HFFc6 (cell line): Measurements from ENCODE around the gene KIF13A. TPM values are rescaled to one million over a fixed set of nuclear protein-coding genes. Genes with fewer than 3 reads are reported as not detected.
"Not testable (repeated sequence)": the region's sequence is repeated elsewhere in the genome, so short reads cannot be mapped to it uniquely, and the experiment has no call there.

Experiments
- DNase-seq: peaks from one replicate; pipeline ENCODE4 v3.0.0-alpha.2; 2018
- H3K27ac Mint-ChIP-seq: 2 replicates; pipeline ENCODE4 v1.8.0; 2020; ENCODE audit warnings: mild to moderate bottlenecking, mixed read lengths
- H3K27me3 Mint-ChIP-seq: 2 replicates; pipeline ENCODE4 v1.8.0; 2021; ENCODE audit warnings: mild to moderate bottlenecking, moderate library complexity, mixed read lengths; ENCODE audit not compliant: insufficient read depth
- H3K36me3 Mint-ChIP-seq: 2 replicates; pipeline ENCODE4 v1.8.0; 2021; ENCODE audit warnings: low read depth, mixed read lengths
- H3K4me1 Mint-ChIP-seq: 2 replicates; pipeline ENCODE4 v1.8.0; 2020; ENCODE audit warnings: low read depth, mixed read lengths
- H3K4me3 Mint-ChIP-seq: 2 replicates; pipeline ENCODE4 v1.8.0; 2020; ENCODE audit warnings: mild to moderate bottlenecking, moderate library complexity, mixed read lengths
- H3K9me3 Mint-ChIP-seq: 2 replicates; pipeline ENCODE4 v1.8.0; 2020; ENCODE audit warnings: mild to moderate bottlenecking, mixed read lengths
- CTCF ChIP-seq: fragments of 200-600 bp; sonication (generic); IDR thresholded peaks from 2 replicates; pipeline ENCODE4 v1.5.0; 2021; ENCODE audit warnings: antibody characterized with exemption, mild to moderate bottlenecking
- total RNA-seq, 6 experiments: library from RNA; stranded (reverse); fragmentation: NEBNext Ultra II Directional; extraction: Animal tissue kit (Norgen Biotek cat#: 25700); gene quantifications; 2 replicates in 1 of 6; 3 replicates in 5 of 6; pipeline ENCODE4 v1.2.3, GENCODE V29; 2021

Gene KIF13A
- total RNA-seq, 6 experiments from 2014 or later: 63.7 to 72.8 (median 66.4) TPM

DNA sequence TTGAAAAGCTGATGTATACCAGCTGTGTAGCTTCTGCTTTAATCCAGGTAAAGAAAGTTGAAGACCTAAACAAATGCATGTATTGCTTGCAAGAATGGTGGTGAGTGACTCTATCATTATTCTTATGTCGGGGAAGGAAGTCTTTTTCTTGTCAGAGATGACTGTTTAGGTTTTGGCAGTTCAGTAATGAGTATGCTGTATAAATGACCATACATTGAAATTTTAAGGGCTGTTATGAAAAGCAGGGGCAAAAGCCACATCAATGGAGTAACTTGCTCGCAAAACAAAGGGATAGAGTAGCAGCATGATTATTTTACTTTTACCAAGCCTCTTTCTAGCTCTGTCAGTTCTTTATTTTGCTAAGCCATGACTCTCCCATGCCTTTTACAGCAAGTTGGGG lies 224.8 kb downstream of the KIF13A start:
- no peak overlapping the region for H3K4me3 Mint-ChIP-seq
- H3K9me3 Mint-ChIP-seq: no peaks in the 10 kb centered on the region
- H3K4me1 Mint-ChIP-seq: no peaks in the 10 kb centered on the region
- no peak overlapping the region for H3K27ac Mint-ChIP-seq
- peaks cover 2% of the 10 kb centered on the region; the same call in 1 of the 2 replicates for H3K27me3 Mint-ChIP-seq
- peaks cover 16% of the 10 kb centered on the region for H3K36me3 Mint-ChIP-seq
- DNase-seq: no peak
- no peak for TF ChIP-seq CTCF

GRCh38 chr6:17758119-17758518 lies 229.3 kb downstream of the KIF13A start:
- Mint-ChIP-seq H3K27me3 (peaks cover 5% of the 10 kb centered on the region; the same call in 1 of the 2 replicates), H3K4me1 (no peaks in the 10 kb centered on the region), H3K36me3 (peaks cover 7% of the 10 kb centered on the region), H3K27ac (no peak overlapping the region), H3K4me3 (no peak overlapping the region; the same call in 1 of the 2 replicates), H3K9me3 (no peaks in the 10 kb centered on the region)
- no peak for TF ChIP-seq CTCF
- no peak for DNase-seq

- Mint-ChIP-seq H3K9me3 (no peaks in the 10 kb centered on the region), H3K27ac (no peak overlapping the region), H3K27me3 (peaks cover 5% of the 10 kb centered on the region; the same call in 1 of the 2 replicates), H3K4me3 (no peak overlapping the region), H3K36me3 (no peaks in the 10 kb centered on the region), H3K4me1 (no peaks in the 10 kb centered on the region)
- no peak for TF ChIP-seq CTCF
- no peak for DNase-seq
Measured at GRCh38 chr6:17754254-17754653, 233.2 kb downstream of the KIF13A start.

DNA sequence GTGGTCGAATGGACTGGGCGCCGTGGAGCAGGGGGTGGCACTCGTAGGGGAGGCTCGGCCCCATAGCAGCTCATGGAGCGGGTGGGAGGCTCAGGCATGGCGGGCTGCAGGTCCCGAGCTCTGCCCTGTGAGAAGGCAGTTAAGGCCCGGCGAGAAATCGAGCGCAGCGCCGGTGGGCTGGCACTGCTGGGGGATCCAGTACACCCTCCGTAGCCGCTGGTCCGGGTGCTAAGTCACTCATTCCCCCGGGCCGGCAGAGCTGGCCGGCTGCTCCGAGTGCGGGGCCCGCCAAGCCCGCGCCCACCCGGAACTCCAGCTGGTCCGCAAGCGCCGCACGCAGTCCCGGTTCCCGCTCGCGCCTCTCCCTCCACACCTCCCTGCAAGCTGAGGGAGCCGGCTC lies 242.1 kb downstream of the KIF13A start:
- H3K27me3 Mint-ChIP-seq, H3K27ac Mint-ChIP-seq, H3K36me3 Mint-ChIP-seq, H3K9me3 Mint-ChIP-seq, DNase-seq, H3K4me1 Mint-ChIP-seq, H3K4me3 Mint-ChIP-seq: not testable (repeated sequence)

GRCh38 chr6:17744757-17745308 lies 242.6 kb downstream of the KIF13A start:
- not testable (repeated sequence) for DNase-seq, H3K9me3 Mint-ChIP-seq, H3K27ac Mint-ChIP-seq

DNA sequence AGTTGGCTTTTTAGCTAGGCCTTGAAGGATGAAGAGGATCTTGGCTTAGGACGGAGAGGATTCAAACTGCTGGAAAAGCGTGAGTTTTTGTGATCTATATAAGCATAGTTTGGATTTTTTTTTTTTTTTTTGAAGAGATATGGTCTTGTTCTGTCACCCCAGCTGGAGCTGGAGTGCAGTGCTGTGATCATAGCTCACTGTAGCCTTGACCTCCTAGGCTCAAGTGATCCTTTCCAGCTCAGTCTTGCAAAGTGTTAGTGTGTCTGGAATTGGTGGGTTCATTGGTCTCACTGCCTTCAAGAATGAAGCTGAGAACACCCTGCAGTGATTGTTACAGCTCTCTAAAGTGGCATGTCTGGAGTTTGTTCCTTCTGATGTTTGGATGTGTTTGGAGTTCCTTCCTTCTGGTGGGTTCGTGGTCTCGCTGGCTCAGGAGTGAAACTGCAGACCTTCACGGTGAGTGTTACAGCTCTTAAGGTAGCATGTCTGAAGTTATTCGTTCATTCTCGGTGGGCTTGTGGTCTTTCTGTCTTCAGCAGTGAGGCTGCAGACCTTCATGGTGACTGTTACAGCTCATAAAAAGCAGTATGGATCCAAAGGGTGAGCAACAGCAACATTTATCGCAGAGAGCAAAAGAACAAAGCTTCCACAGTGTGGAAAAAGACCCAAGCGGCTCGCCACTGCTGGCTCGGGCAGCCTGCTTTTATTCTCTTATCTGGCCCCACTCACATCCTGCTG lies 243.2 kb downstream of the KIF13A start:
- Mint-ChIP-seq H3K27me3 (peaks cover 11% of the 10 kb centered on the region), H3K4me1 (no peaks in the 10 kb centered on the region), H3K4me3 (no peak overlapping the region), H3K36me3 (no peaks in the 10 kb centered on the region), H3K9me3 (peaks cover 3% of the 10 kb centered on the region; the same call in 1 of the 2 replicates), H3K27ac (no peak overlapping the region)
- DNase-seq: no peak
- no peak for TF ChIP-seq CTCF

More at GRCh38 chr6:17744757-17745308, 242.6 kb downstream of the KIF13A start:
- H3K4me1 Mint-ChIP-seq, H3K36me3 Mint-ChIP-seq, H3K4me3 Mint-ChIP-seq: not testable (repeated sequence)
- peaks cover 11% of the 10 kb centered on the region for H3K27me3 Mint-ChIP-seq
